GM18499 (cell line): ENCODE data around the gene MAN2A1.
A peak's percentile ranks its signal among the peaks of the same experiment; 100 is the strongest.

Source experiments
- ATAC-seq: cut with Tn5 transposase; IDR thresholded peaks from one replicate; pipeline ENCODE4 v1.9.1; 2021; ENCODE audit warnings: moderate number of reproducible peaks; ENCODE audit not compliant: insufficient read depth, unreplicated experiment

The MAN2A1 gene

GRCh38 chr5:109704282-109704952 is 14.7 kb downstream of the MAN2A1 start:
- ATAC-seq: no peak

DNA sequence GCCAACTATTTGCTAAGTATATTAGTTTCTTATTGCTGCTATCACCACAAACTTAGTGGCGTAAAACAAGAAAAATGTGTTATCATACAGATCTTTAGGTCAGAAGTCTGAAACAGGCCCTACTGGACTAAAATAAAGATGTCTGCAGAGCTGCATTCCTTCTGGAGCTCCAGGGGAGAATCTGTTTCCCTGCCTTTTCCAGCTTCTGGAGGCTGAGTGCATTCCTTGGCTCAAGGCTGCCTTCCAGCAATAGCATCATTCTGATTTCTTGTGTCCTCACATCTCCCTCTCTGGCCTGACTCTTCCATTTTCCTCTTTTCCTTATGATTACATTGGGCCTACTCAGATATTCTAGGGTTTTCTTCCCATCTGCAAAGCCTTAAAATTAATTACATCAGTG is 15.9 kb downstream of the MAN2A1 start:
- no peak for ATAC-seq

DNA sequence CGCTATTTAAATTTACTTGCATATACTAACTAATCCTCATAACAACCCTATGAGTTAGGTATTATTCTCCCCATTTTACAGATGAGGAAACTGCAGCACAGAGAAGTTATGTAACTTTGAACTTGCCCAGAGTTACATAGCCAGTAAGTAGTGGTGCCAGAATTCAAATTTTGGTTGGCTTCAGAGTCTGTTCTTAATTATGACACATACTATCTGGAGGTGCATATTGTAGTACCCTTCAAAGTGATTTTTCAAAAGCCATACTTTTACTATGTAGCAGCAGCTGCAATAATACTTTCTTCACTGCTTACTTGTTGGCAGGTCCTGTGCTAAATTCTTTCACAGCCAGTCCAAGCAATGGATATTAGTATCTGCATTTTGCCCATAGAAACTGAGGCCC is 16.4 kb downstream of the MAN2A1 start:
- ATAC-seq: no peak

DNA sequence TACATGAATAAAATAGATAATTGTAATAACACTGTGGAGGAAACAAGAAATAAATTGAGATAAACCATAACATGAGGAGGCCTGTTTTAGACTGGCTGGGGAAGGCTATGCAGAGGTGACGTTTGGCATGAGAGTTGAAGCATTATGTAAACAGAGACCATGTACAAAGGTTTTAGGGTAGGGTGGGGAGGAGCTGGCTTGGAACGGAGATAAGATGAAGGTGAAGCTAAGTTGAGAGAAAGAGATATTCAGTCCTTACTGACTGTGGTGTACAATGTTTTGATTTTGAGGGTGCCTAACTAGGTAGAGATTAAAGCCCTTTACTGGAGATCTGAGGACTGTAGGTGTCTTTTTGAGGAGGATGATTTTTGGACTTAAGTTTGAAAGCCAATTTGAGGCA is 17.8 kb downstream of the MAN2A1 start:
- no peak for ATAC-seq

DNA sequence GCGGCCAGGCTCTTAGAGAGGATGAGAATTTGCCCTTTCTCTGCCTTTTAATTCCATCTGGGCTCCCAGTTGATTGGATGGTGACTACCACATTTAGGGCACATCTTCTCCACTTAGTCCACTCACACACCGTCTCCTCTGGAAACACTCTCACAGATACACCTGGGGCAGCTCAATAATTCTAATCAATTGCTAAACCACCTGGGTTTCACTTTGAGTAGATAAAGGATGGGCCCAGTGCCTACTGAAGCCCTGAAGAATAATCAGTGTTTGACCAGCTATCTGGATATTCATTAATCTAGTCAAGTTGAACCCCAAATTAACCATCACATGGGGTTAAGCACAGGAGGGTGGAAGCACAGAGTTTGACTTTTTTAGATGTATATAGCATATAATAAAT is 19.1 kb downstream of the MAN2A1 start:
- no peak for ATAC-seq

DNA sequence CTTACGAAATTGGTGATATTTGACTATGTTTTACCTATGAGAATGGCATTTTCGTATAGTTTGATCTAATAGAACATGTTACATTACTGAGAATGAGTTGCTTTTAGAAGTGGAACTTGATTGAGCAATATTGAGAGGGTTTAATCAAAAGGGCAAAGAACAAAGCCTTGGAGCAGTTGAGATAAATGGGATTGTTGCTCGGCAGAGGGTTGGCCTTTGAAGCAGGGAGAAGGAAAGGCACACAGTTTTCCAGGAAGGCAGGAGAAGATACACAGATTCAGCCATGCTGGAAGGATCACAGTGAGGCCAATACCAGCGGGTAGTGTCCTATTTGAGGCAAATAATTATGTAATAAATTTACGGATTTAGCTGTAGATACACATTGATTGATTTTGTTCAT is 19.5 kb downstream of the MAN2A1 start:
- no peak for ATAC-seq

- no peak for ATAC-seq
Measured at GRCh38 chr5:109711673-109712072, 21.9 kb downstream of the MAN2A1 start.

DNA sequence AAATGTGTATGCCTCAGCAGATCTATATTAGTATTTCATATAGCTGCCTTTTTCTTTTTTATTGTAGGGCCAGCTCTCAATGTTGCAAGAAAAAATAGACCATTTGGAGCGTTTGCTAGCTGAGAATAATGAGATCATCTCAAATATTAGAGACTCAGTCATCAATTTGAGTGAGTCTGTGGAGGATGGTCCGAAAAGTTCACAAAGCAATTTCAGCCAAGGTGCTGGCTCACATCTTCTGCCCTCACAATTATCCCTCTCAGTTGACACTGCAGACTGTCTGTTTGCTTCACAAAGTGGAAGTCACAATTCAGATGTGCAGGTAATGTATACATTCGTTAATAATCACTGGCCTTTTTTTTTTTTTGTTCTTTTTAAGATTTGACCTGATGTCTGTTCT is 23.7 kb downstream of the MAN2A1 start:
- no peak for ATAC-seq

GRCh38 chr5:109714592-109714991 is 24.9 kb downstream of the MAN2A1 start:
- ATAC-seq: no peak

DNA sequence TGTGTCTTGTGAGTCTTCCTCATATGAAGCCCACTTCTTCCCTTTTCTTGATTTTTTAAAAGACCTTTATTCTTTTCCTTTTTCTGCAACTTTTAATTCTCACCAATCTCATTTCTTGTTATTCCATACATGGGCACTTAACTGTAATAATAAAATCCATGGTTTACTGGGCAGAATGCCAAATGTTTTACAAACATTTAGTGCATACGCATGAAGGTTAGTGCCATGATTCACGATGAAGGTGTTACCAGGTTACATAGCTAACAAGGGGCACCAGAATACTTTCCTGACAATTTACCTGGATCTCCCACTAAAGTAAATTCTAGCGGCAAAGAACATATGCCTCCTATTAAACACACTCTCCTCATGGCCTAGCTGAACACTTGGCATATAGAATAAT is 28.5 kb downstream of the MAN2A1 start:
- no peak for ATAC-seq

GRCh38 chr5:109718632-109719031 is 28.9 kb downstream of the MAN2A1 start:
- no peak for ATAC-seq

DNA sequence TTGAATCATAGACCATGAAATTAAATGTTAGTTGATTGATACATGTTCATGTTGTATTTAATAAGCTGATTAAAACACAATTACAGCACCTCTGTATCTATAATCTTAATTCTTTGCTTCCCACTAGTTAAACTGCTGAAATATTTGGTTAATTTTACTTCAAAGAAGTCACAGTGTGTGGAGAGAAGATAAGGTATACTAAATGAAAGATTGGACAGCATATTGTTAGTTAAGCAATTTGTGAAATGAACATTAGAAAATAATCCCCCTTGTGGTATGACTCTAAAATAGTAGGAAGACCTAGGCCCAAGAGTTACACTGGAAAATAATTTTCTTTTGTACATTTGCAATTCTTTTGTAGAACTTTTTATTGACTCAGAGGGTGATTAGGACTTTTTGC is 30.3 kb downstream of the MAN2A1 start:
- ATAC-seq: no peak

DNA sequence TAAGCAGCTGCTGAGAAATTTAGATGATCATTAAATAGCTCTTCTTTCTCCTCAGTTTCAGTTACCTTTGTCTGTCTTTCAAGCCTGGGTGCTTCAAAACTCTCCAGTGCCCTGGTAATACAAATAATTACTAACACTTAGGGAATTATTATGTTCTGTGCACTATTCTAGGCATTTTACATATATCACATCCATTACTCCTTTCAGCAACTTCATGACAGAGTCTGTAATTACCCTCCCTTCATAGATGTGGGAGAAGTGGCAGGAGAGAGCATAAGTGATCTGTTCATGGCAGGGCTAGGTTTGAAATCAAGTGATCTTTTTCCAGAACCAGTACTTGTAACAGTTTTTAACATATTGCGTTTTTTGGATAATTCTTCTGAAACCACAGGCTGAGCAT is 32.0 kb downstream of the MAN2A1 start:
- no peak for ATAC-seq

DNA sequence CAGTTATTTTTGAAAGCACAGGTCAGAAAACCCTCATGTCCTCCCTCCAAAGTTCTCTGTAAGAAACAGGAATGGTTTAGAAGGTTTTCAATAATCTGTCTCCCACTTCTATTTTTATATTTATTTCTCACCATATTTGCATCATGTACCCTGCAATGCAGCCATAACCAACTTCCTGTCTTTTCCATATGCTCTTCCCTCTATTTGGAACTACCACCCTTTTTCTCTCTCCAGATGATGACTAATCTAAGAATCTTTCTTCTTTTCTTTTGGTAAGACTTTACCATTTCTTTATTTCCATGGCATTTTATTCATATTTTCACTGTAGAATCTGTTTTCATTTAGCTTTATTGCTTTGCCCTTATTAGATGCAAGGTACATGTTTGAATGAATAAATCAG is 33.9 kb downstream of the MAN2A1 start:
- ATAC-seq: no peak

GRCh38 chr5:109725135-109725534 is 35.4 kb downstream of the MAN2A1 start:
- no peak for ATAC-seq

DNA sequence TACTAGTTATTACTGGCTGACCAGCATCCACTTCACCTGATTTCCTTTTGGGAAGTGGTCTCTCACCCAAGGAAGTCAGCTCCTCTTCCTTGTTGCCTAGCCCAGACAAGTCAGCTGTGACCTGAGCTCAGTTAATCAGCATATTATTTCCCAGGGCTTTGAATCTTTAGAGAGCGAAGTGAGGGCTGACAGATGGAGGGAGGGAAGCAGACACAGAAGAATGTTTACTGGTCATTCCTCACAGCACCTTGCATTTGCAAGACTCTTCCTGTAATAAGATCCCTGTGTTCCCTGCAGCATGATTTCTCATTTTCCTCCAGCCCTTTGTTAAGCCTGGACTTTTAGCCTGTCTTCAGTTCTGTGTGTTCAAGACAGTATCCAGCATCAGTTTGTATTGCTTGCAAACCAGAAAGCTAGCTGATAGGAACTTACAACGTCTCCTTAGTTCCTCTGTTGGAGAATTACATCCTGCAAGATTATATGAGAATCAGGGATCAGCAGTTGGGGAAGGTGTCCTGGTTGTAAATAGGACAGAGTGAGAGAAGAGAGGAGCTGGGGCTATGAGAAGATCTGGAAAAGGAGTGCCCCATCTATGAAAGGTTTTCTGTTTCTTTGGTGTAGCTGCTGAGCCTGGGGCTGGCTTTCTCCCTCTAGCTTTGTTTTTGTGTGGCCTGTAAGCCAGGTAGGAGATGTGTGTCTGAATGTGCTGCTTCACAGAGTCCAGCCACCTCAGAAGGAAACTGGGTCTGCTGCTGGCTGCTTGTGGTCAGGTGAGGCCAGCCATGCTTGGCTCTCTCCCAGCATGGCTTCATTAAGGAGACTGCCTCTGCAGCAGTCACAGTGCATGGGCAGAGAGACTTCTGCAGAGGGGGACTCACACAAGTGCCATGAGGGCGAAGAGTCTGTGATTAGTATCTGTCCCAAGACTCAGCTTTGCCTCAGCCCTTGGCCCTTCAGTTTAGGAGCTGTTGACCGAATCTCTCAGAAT is 50.3 kb downstream of the MAN2A1 start:
- ATAC-seq: peak; percentile 70

- no peak for ATAC-seq
Measured at GRCh38 chr5:109740966-109741365, 51.2 kb downstream of the MAN2A1 start.

- ATAC-seq: no peak
Measured at GRCh38 chr5:109741390-109741789, 51.7 kb downstream of the MAN2A1 start.

DNA sequence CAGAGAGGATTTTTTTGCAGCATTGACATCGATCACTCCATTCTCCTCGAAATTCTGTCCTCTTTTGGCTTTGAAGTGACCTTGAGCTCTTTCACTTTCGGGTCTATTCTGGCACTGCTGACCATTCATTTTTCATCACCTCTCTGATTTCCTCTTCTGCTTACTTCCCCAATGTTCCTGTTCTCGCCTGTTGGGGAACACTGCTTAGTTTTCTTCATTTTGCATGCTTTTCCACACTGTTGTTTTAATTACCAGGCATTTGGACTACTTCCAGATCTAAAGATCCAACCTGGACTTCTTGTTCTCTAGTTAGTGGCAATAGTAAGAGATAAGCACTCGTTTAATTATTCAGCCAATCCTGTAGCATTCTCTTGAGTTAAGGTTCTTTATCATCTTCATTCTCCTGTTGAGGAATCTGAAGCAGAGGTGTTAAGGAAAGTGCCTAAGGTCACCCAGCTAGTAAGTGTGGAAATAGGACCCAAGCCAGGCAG is 53.4 kb downstream of the MAN2A1 start:
- ATAC-seq: no peak

GRCh38 chr5:109743770-109744212 is 54.1 kb downstream of the MAN2A1 start:
- no peak for ATAC-seq

DNA sequence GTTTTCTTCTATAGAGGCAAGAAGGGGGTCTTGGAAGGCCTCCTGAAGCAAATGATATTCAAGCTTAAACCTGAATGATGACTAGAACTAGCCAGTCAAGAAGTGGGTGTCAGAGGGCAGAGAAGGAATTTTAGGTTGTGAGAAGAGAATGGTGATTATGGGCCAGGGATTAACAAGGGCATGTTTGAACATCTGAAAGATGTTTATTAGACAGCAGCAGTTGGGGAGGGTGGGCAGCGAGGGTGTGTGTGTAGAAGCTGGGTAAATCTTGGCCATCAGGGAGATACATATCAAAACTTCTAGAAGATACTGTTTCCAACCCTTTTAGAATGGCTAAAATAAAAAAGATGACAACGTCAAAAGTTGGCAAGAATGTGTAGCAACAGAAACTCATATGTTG is 54.5 kb downstream of the MAN2A1 start:
- ATAC-seq: no peak
